ENCODE results near the gene ABI3BP.

GRCh38 chr3:100798012-100798411, 195.2 kb downstream of the ABI3BP start:
- TF ChIP-seq, protein P1, sequence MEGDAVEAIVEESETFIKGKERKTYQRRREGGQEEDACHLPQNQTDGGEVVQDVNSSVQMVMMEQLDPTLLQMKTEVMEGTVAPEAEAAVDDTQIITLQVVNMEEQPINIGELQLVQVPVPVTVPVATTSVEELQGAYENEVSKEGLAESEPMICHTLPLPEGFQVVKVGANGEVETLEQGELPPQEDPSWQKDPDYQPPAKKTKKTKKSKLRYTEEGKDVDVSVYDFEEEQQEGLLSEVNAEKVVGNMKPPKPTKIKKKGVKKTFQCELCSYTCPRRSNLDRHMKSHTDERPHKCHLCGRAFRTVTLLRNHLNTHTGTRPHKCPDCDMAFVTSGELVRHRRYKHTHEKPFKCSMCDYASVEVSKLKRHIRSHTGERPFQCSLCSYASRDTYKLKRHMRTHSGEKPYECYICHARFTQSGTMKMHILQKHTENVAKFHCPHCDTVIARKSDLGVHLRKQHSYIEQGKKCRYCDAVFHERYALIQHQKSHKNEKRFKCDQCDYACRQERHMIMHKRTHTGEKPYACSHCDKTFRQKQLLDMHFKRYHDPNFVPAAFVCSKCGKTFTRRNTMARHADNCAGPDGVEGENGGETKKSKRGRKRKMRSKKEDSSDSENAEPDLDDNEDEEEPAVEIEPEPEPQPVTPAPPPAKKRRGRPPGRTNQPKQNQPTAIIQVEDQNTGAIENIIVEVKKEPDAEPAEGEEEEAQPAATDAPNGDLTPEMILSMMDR (IDR thresholded peaks at IDR 0.05; ENCODE audit: low read length), result no peak
- no peak for TF ChIP-seq EZH2 (IDR thresholded peaks at IDR 0.05; ENCODE audit: borderline replicate concordance, low read length)

Data from OCI-LY1 (cell line).